HG03108 (cell line): Measurements from ENCODE around the gene NPIPA1.
"Not testable (repeated sequence)": the region's sequence is repeated elsewhere in the genome, so short reads cannot be mapped to it uniquely, and the experiment has no call there.

Experiments used
- ATAC-seq: cut with Tn5 transposase; IDR thresholded peaks from one replicate; pipeline ENCODE4 v1.9.1; 2021; ENCODE audit warnings: moderate library complexity; ENCODE audit not compliant: unreplicated experiment

NPIPA1 gene

GRCh38 chr16:14929176-14929575 lies 8.1 kb upstream of the NPIPA1 start:
- ATAC-seq, result not testable (repeated sequence)

DNA sequence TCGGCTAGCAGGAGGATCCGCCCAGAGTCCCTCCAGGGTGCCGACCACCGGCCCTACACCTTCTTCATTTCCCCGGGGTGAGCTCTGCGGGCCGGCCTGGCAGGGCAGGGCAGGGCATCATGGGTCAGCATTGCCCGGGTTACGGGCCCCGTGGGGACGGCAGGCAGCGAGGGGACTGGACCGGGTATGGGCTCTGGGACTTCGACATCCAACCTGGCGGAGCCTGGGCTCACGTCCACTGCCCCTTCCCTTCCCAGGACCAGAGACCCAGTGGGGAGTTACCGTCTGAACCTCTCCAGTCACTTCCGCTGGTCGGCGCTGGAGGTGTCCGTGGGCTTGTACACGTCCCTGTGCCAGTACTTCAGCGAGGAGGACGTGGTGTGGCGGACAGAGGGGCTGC lies 7.0 kb upstream of the NPIPA1 start:
- ATAC-seq, result not testable (repeated sequence)

DNA sequence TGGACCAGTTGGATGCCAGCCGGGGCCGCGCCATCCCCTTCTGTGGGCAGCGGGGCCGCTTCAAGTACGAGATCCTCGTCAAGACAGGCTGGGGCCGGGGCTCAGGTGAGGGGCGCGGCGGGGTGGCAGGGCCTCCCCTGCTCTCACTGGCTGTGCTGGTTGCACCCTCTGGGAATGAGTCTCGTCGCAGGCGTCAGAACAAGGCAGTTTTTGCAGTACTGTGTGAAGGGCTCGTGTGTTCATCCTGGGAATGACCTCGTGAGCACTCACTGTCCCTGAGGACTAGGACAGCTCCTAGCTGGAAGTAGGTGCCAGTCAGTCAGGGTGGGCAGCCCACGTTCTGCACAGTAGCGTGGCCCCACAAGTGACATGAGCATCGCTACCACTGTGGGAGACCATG lies 6.3 kb upstream of the NPIPA1 start:
- not testable (repeated sequence) for ATAC-seq

- ATAC-seq, result not testable (repeated sequence)
Measured at GRCh38 chr16:14932581-14933375, 4.5 kb upstream of the NPIPA1 start.

DNA sequence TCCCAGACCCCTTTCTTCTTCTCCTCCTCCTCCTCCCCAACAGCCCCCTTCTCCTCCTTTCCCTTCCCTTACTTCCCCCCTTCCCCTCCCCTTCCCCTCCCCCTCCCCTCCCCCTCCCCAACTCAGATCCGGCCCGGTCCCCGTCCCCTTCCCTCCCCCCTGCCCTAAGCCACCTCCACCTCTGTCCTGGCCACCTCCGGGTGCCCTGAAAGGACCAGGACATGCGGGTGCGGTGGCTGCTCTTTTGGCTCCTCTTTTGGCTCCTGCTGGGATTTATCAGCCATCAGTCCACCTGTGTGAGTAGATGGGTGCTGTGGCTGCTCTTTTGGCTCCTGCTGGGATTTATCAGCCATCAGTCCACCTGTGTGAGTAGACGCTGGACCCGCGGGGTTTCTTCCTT lies 751 bp downstream of the NPIPA1 start:
- ATAC-seq, result not testable (repeated sequence)

DNA sequence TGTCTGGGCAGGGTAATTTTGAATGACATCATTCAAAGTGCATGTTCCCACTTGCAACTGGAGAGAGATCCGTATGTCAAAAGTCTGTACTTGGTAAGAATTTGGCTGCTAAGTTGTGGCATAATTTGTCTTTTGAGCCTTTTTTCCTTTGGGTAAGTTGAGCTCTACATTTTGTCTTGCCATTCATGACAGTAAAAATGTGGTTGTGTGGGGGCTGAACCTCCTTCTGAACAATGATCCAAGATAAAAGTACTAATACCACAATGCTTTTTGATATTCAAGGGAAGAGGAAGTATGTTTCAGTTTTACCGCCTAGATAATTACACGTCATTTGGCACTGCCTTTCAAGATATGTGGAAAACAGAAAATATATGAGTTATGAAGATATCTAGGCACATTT lies 5.4 kb downstream of the NPIPA1 start:
- not testable (repeated sequence) for ATAC-seq

- no peak for ATAC-seq
Measured at GRCh38 chr16:14955546-14956231, 18.4 kb downstream of the NPIPA1 start.

DNA sequence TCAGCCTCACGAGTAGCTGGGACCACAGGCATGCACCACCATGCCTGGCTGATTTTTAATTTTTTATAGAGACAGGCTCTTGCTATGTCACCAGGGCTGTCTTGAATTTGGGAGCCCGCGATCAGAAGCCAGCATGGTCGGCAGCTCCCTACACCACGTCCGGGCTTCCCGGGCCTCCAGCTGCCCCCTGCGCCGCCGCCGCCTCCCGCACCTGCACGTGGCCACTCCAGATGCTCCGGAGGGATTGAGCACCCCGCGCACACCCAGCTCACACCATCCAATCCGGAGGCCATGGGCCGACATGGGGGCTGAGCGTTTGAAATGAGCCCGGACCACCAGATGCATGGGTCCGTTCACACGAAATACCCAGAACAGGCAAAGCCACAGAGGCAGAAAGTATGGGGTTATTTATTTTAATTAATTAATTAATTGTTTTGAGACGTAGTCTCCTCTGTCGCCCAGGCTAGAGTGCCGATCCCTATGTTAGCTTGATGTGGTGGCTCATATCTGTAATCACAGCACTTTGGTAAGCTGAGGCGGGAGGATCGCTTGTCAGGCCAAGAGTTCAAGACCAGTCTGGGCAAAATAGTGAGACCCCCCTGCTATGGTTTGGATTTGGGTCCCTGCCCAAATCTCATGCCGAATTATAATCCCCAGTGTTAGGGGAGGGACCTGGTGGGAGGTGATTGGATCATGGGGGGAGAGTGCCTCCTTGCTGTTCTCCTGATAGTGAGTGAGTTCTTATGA lies 20.5 kb downstream of the NPIPA1 start:
- ATAC-seq, result no peak

DNA sequence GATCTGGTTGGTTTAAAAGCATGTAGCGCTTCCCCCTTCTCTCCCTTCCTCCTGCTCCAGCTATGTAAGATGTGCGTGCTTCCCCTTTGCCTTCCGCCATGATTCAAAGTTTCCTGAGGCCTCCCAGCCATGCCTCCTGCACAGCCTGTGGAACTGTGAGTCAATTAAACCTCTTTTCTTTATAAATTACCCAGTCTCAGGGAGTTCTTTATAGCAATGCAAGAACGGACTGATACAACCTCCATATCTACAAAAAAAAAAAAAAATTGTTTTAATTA lies 21.0 kb downstream of the NPIPA1 start:
- no peak for ATAC-seq

DNA sequence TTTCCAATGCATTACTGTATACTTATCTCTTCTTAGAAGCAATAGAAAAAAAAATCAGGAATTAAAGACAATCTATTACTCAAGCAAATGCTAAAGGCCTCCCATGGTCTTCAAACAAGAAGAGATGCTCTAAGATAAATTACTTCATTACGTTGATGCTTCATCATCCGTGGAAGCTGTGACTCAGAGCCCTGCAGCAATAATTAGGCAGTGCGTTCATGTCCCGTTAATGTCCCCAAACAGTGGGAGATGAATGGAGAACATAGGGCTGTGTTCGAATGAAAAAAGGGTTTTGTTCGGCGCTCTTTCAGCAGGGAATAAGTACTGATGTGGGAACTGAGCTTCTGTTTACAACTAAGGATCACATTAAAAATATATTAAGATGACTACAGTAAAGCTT lies 21.7 kb downstream of the NPIPA1 start:
- no peak for ATAC-seq

- no peak for ATAC-seq
Measured at GRCh38 chr16:14961405-14962186, 24.4 kb downstream of the NPIPA1 start.

- ATAC-seq, result no peak
Measured at GRCh38 chr16:14963281-14964173, 26.3 kb downstream of the NPIPA1 start.

DNA sequence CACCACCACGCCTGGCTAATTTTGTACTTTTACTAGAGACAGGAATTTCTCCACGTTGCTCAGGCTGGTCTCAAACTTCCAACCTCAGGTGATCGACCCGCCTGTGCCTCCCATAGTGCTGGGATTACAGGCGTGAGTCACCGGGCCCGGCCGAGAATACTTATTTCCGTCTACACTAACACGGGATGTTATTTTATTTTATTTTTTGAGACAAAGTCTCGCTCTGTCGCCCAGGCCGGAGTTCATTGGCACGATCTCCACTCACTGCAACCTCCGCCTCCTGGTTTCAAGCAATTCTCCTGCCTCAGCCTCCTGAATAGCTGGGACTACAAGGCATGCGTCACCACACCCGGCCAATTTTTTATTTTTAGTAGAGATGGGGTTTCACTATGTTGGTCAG lies 28.1 kb downstream of the NPIPA1 start:
- ATAC-seq, result no peak

- ATAC-seq, result not testable (repeated sequence)
Measured at GRCh38 chr16:14969795-14970194, 32.6 kb downstream of the NPIPA1 start.

GRCh38 chr16:14971621-14972228 lies 34.5 kb downstream of the NPIPA1 start:
- ATAC-seq, result not testable (repeated sequence)

DNA sequence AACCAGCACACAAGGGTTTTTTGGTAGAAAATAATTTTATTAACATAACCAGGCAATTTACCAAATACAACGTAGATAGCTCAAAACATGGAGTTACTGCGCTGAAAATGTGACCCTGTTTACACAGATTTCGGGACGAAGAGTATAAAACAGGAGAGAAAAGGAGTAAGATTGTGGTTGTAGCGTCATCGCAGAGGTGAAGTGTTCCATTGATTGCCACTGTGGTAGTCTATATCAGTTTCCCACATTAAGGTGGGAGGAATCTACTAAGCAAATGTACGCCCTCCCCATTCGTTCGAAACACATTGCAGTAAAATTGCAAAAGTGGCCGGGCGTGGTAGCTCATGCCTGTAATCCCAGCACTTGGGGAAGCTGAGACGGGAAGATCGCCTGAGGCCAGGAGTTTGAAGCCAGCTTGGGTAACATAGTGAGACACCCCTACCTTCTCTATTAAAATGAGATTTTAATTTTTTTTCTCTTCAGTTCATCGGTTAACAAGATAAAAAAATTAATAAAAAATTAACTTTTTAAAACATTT lies 36.6 kb downstream of the NPIPA1 start:
- not testable (repeated sequence) for ATAC-seq

GRCh38 chr16:14974331-14974655 lies 37.0 kb downstream of the NPIPA1 start:
- not testable (repeated sequence) for ATAC-seq

- peak; percentile 92 for ATAC-seq
Measured at GRCh38 chr16:14974656-14975417, 37.6 kb downstream of the NPIPA1 start, which contains the start of gene PDXDC1. Gene PDXDC1 (plus strand): TSS chr16:14975026. CDS start chr16:14975200, 174 bp downstream.
